ENCODE data around the gene GPR39.

Gene GPR39

GRCh38 chr2:132607426-132608090 lies 191.0 kb downstream of the GPR39 start:
- no peak for DNase-seq

GRCh38 chr2:132608311-132608710 lies 191.7 kb downstream of the GPR39 start:
- no peak for DNase-seq

- DNase-seq, result no peak
These were observed 192.7 kb downstream of the GPR39 start for GRCh38 chr2:132609101-132609890.

- no peak for DNase-seq
These were observed 195.1 kb downstream of the GPR39 start for GRCh38 chr2:132611719-132612118.

- DNase-seq, result no peak
These were observed 198.9 kb downstream of the GPR39 start for GRCh38 chr2:132615329-132616085.

- no peak for DNase-seq
These were observed 201.4 kb downstream of the GPR39 start for GRCh38 chr2:132617989-132618388.

- no peak for DNase-seq
These were observed 202.1 kb downstream of the GPR39 start for GRCh38 chr2:132618734-132619133.

- DNase-seq, result no peak
These were observed 203.5 kb downstream of the GPR39 start for GRCh38 chr2:132620115-132620514.

- no peak for DNase-seq
These were observed 204.7 kb downstream of the GPR39 start for GRCh38 chr2:132621131-132621875.

- DNase-seq, result no peak
These were observed 206.7 kb downstream of the GPR39 start for GRCh38 chr2:132623096-132623839.

GRCh38 chr2:132627536-132627935 lies 210.9 kb downstream of the GPR39 start:
- no peak for DNase-seq

- peak in 1 of 2 experiments; percentile 49 for DNase-seq
These were observed 215.5 kb downstream of the GPR39 start for GRCh38 chr2:132632000-132632649.

- no peak for DNase-seq
These were observed 217.0 kb downstream of the GPR39 start for GRCh38 chr2:132633635-132634034.

- DNase-seq, result no peak
These were observed 219.7 kb downstream of the GPR39 start for GRCh38 chr2:132636346-132636745.

- DNase-seq, result peak; percentile 39 to 53
These were observed 221.9 kb downstream of the GPR39 start for GRCh38 chr2:132638313-132639040.

GRCh38 chr2:132640116-132640515 lies 223.5 kb downstream of the GPR39 start:
- DNase-seq, result no peak

- DNase-seq, result no peak
These were observed 225.2 kb downstream of the GPR39 start for GRCh38 chr2:132641819-132642218.

- DNase-seq, result no peak
These were observed 225.8 kb downstream of the GPR39 start for GRCh38 chr2:132642415-132642814.

GRCh38 chr2:132645176-132645575 lies 228.6 kb downstream of the GPR39 start:
- DNase-seq, result peak in 1 of 2 experiments; percentile 48

GRCh38 chr2:132645722-132646539 lies 229.3 kb downstream of the GPR39 start:
- no peak for DNase-seq
